HG02623 (cell line): ENCODE measurements around the gene FAM118A.
"Not testable (repeated sequence)": the region's sequence is repeated elsewhere in the genome, so short reads cannot be mapped to it uniquely, and the experiment has no call there.

Source experiments
- ATAC-seq: cut with Tn5 transposase; IDR thresholded peaks from one replicate; pipeline ENCODE4 v1.9.1; 2021; ENCODE audit warnings: moderate library complexity; ENCODE audit not compliant: unreplicated experiment

The FAM118A gene

GRCh38 chr22:45308391-45308956 lies 1.3 kb upstream of the FAM118A start:
- no peak for ATAC-seq

- no peak for ATAC-seq
Observed at GRCh38 chr22:45308957-45309421, 745 bp upstream of the FAM118A start.

GRCh38 chr22:45310331-45310976 lies 720 bp downstream of the FAM118A start:
- ATAC-seq = no peak

GRCh38 chr22:45310977-45311531 lies 1.3 kb downstream of the FAM118A start:
- no peak for ATAC-seq

DNA sequence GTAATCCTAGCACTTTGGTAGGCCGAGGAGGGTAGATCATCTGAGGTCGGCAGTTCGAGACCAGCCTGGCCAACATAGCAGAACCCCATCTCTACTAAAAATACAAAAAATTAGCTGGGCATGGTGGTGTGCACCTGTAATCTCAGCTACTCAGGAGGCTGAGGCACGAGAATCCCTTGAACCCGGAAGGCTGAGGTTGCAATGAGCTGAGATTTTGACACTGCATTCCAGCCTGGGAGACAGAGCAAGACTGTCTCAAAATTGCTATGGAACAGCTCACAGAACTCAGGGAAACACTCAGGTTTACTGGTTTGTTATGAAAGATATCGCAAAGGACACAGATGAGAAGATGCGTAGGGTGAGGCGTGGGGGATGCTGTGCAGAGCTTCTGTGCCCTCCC lies 2.7 kb downstream of the FAM118A start:
- no peak for ATAC-seq

GRCh38 chr22:45312856-45313255 lies 3.1 kb downstream of the FAM118A start:
- ATAC-seq = no peak

DNA sequence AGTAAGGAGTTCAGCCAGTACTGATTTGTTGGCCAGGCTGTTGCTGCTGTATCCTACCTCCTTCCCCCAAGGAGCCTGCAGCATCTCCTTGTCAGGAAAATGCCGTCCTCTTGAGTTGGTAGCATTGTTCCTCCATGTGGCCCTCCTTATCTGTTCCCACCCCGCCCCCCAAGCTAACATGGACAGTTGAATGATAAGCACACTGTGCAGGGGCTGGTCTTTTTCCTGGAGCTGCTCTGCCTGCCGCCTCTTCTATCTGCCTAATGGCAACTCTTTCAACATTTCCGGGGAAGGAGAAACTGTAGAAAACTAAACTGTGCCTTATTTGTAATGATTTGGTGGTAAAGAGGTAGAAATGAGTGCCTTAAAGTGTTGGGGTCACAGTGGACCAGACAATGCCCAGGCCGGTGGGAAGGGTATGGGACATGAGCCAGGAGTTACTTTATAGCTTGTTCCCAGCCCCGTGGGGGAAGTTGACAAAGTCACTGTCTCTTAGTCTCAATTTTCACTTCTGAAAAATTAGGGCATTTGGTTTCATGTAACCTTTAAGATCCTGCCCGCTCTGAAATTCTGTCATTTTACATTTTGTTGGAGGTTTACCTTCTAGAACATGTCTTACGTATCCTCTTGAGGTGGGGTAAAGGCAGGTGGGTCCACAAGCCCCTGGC lies 4.5 kb downstream of the FAM118A start:
- no peak for ATAC-seq

- ATAC-seq = no peak
Observed at GRCh38 chr22:45314786-45315185, 5.1 kb downstream of the FAM118A start.

GRCh38 chr22:45316796-45317526 lies 7.2 kb downstream of the FAM118A start:
- no peak for ATAC-seq

DNA sequence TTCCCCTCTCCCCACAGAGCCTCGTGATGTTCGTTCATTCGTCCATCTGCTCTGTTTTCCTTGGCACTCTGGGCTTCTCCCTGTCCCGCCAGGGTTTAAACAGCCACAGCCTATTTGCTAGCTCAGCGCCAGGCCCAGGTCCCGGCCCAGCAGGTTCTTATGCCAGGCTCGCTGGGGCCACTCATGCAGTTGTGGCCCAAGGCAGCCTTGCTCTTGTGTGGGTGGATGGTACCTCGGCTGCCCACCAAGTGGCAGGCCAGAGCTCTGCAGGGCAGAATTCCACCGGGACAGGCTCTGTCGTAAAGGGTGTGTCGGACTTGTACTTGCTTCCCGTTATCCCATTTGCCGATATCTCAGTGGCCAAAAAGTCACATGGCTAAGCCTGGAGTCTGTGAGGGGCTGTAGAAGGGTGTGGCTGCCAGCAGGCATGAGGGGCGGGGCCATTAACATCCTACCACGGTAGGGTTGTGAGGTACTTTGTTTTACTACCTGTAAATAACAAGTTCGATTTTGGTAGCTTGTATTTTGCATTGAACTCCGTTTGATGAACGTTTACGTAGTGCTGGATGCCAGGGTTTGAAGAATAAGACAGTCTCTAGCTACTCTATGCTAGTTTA lies 7.9 kb downstream of the FAM118A start:
- ATAC-seq = no peak

DNA sequence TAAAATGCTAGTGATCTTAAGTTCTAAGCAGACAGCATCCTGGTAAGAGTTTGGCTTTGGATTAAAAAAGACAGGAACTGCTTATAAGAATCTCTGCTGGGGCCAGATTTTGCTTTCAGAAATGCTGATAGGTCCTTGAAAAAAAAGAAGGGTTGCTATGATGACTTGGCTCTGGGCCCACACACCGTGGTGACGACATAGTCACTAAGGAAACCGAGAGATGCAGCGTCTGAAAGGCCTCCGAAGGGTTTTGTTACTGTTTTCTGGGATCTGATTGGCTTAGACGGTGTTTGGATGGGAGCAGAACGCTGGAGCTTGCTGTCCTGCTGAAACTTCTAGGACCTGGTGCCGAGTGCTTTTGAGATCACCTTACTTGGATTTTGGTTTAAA lies 8.4 kb downstream of the FAM118A start:
- no peak for ATAC-seq

GRCh38 chr22:45318558-45319323 lies 9.0 kb downstream of the FAM118A start:
- ATAC-seq = no peak

- ATAC-seq = no peak
Observed at GRCh38 chr22:45319324-45319685, 9.6 kb downstream of the FAM118A start.

GRCh38 chr22:45320357-45320976 lies 10.7 kb downstream of the FAM118A start:
- no peak for ATAC-seq

- ATAC-seq = no peak
Observed at GRCh38 chr22:45321827-45322226, 12.1 kb downstream of the FAM118A start.

GRCh38 chr22:45322873-45323525 lies 13.3 kb downstream of the FAM118A start:
- no peak for ATAC-seq

GRCh38 chr22:45323695-45324094 lies 14.0 kb downstream of the FAM118A start:
- no peak for ATAC-seq

GRCh38 chr22:45324311-45324711 lies 14.6 kb downstream of the FAM118A start:
- ATAC-seq = no peak

DNA sequence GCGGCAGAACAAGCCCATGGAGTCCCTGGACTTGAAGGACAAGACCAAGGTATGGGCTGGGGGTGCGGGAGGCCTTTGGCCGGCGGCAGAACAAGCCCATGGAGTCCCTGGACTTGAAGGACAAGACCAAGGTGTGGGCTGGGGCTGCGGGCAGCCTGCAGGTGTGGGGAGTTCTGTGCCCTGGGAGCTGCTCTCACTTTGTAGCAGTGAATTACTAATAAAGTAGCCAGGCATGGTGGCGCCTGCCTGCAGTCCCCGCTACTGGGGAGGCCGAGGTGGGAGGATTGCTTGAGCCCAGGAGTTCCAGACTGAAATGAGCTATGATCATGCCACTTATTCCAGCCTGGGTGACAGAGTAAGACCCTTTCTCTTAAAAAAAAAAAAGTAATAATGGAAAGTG lies 18.5 kb downstream of the FAM118A start:
- ATAC-seq = not testable (repeated sequence)
